Metanephros (tissue), 2 donors: ENCODE results near the gene ARMCX2. TPM values are rescaled to one million over a fixed set of nuclear protein-coding genes. Genes with fewer than 3 reads are reported as not detected.

ENCODE experiments used
- small RNA-seq: library from RNA; depleted of rRNA; stranded (forward); fragments of <200 nt; gene quantifications from one replicate; pipeline ENCODE3, GENCODE V24; 2014; ENCODE audit warnings: low replicate concordance
- total RNA-seq: library from RNA; depleted of rRNA; stranded (reverse); fragments of >200 nt; gene quantifications from one replicate; pipeline ENCODE4 v1.2.3, GENCODE V29; 2014

Gene ARMCX2
- total RNA-seq = 96.8 TPM

DNA sequence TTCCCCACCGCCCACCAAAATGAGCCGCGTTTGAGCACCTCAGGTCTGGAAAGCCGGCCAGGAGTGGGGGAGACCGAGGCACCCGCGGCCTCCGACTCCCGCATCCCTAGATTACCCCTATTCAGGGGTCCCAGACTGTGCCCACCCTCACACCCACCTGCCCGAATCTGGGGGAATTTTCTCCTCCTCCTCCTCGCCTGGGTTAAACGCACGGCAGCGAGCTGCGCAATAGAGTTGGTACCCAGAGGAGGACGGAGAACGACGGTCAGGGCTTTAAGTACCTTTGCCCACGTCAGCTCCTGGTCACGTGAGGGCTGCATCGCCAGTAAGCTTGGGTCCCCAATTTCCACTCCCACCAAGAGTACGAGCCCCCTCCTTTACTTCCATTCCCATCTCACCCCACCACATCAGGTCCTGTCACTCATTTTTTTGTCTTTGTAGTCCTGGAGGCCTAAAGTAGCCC lies at the start of gene ARMCX2:
Gene ARMCX2 (minus strand): TSS at position 250 of the 463 bp plus-strand sequence. CDS start 2,262 bp downstream, outside the sequence.

DNA sequence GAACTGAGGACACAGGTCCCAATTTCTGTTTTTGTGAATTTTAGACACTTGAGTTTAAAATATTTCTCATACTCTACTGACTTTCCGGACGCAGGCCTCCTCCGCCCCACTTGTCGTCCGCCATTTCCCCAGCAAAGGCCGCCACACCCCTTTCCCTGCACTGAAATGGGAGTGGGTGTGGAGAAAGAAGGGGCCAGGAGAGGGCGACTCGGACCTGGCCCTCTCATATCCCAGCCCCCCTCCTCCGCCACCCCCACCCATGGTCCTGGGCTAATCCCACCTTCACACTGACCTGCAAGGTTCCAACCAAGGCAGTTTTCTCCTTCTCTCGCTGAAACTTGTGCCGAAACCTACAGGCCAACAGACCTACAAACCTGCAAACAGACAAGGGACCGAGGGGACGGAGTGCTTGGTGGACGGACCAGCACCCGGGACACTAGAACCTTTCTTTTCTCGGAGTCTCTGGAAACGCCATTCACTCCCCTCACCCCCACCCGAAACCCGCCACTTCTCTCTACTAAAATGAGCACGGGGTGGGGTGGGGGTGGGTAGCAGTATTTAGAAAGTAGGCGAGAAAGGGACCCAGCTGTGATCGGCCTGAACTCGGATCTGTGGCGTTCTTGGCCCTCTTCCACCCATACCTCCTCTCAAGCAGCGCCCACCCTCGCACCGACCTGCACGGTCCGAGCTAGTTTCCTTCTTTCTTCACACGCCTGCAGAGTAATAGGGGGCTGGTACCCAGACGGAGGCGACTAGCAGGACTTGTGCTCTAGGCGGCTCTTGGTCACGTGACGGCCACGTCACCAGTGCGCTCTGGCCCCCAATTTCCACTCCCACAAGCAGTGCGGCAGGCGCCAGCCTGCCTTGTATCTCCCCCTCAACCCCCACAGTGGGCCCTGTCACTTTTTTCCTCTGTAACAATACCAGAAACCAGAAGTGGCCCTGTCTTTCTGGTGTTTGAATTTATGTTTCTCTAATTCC lies 42.1 kb downstream of the ARMCX2 start, which contains the start of gene ARMCX6:
Gene ARMCX6 (minus strand): TSS at position 790 of the 981 bp plus-strand sequence. CDS start 1,380 bp downstream, outside the sequence.

Small RNAs within 50 kb of the gene (small RNA-seq; reads per million reads assigned to genes)
- gene RNU6-30P = not detected
- gene RNU6-587P = not detected

Other genes with a start within 250 kb of the ARMCX2 start
- 16.4 TPM for gene ARMCX4, start 174.4 kb downstream of the ARMCX2 start, total RNA-seq
- 43.8 TPM for gene ARMCX1, start 109.3 kb downstream of the ARMCX2 start, total RNA-seq
- gene ARMCX6, start 41.9 kb downstream of the ARMCX2 start, total RNA-seq = 43.2 TPM
- gene ARMCX3, start 36.7 kb downstream of the ARMCX2 start, total RNA-seq = 74.8 TPM